ENCODE results near the gene LRRC8E. TPM values are rescaled to one million over a fixed set of nuclear protein-coding genes. Genes with fewer than 3 reads are reported as not detected.

The LRRC8E gene
- total and polyA plus RNA-seq, 10 of the 15 experiments (the other 5 are each of a cell fraction or from before 2014, with no cell fraction given), result 0.04 to 0.32 (median 0.25) TPM; not detected in 7

GRCh38 chr19:7862413-7862951 lies 25.8 kb upstream of the LRRC8E start:
- no peaks in the 10 kb centered on the region for H3K36me3 ChIP-seq (ENCODE audit: control insufficient read depth in 2 of 2, insufficient read depth in 2 of 2, low read length in 1 of 2)
- no peak overlapping the region for H3K4me3 ChIP-seq
- TF ChIP-seq TAF1 (IDR thresholded peaks at IDR 0.05; ENCODE audit: borderline replicate concordance, low read depth, low read length), result no peak
- TF ChIP-seq EGR1 (IDR thresholded peaks at IDR 0.05; ENCODE audit: borderline replicate concordance in 1 of 2, low read depth in 2 of 2, low read length in 2 of 2), result peak in 1 of 2 experiments; percentile 55; a peak in 2 of 3 replicates
- no peak for TF ChIP-seq BRCA1 (IDR thresholded peaks at IDR 0.05; ENCODE audit: low read depth, low read length)
- TF ChIP-seq BCL3 (IDR thresholded peaks at IDR 0.05; ENCODE audit: borderline replicate concordance, insufficient read depth, low read depth, low read length, poor library complexity, severe bottlenecking), result no peak
- BruUV-seq (replicated peaks), result no TSS peak
- WGBS (ENCODE audit: insufficient coverage, insufficient replicate concordance, low lambda C conversion rate, missing lambda C conversion rate), result 11% methylated on average over 18 of the region's 67 CpGs
- ATAC-seq (peak; percentile 55), DNase-seq (ENCODE audit: low read depth, low spot score) (no peak), FAIRE-seq (no peak)
- ChIA-PET CTCF (interaction anchor here (1.0 to 1.8 kb wide), 3 partner anchors 10 to 61 kb away, joined by 3 to 9 read pairs (median 3); no protein-coding TSS in a partner anchor), RAD21 (ENCODE audit: unreplicated experiment) (no interaction called here), SMC1A (ENCODE audit: uncharacterized antibody, unreplicated experiment) (no interaction called here), POLR2A (interaction anchor here (0.6 kb wide), 1 partner anchor 512 kb away, joined by 3 read pairs; no protein-coding TSS in a partner anchor)
- no peaks in the 10 kb centered on the region; the same call in 2 of the 3 replicates for H3K9me3 ChIP-seq (replicated peaks; ENCODE audit: control insufficient read depth, insufficient read depth, low read length)
- peaks cover 2 to 15% of the 10 kb centered on the region in 2 experiments; a peak in 3 of 4 replicates for H3K27me3 ChIP-seq (replicated peaks in 1 of 2; ENCODE audit: control insufficient read depth in 2 of 2, insufficient read depth in 2 of 2, low read length in 1 of 2)
- no peaks in the 10 kb centered on the region for H3K79me2 ChIP-seq (ENCODE audit: control insufficient read depth, insufficient read depth, low read length)
- no peak overlapping the region for H3K27ac ChIP-seq (ENCODE audit: control insufficient read depth, insufficient read depth)
- peaks cover 7% of the 10 kb centered on the region; the same call in 1 of the 2 replicates for H3K4me1 ChIP-seq (ENCODE audit: control insufficient read depth, insufficient read depth, low read length)
- intact Hi-C loops (cut with micrococcal nuclease; ENCODE audit: unreplicated experiment) (no loop called here), in situ Hi-C loops (cut with MboI) (no loop called here)
- no peaks in the 10 kb centered on the region for H4K20me1 ChIP-seq (ENCODE audit: control insufficient read depth, insufficient read depth)
- peak overlapping the region; percentile 48 for H3K4me2 ChIP-seq (ENCODE audit: control insufficient read depth, insufficient read depth)
- H2AFZ ChIP-seq (ENCODE audit: control insufficient read depth, low read depth, low read length), result peak overlapping the region; percentile 34
- H3K9ac ChIP-seq (ENCODE audit: control insufficient read depth, insufficient read depth, low read length), result no peak overlapping the region
